Activated CD4-positive, alpha-beta T cell treated with anti-CD3 and anti-CD28 coated beads for 36 hours (primary cell): ENCODE data around the gene FHL2. TPM values are rescaled to one million over a fixed set of nuclear protein-coding genes. Genes with fewer than 3 reads are reported as not detected.
A peak's percentile ranks its signal among the peaks of the same experiment; 100 is the strongest.

Source experiments
- ATAC-seq: fragments of 200-7000 bp; cut with Tn5 transposase; one replicate; pipeline ENCODE4 v1.10.0; 2021; ENCODE audit warnings: mild to moderate bottlenecking, moderate library complexity
- CTCF ChIA-PET: fragments of 350-600 bp; sonication (Branson Sonifier 250); formaldehyde crosslinking; loops from one replicate; lab custom pipeline; 2021; ENCODE audit warnings: antibody characterized with exemption; lab: Charles Lee
- POLR2A ChIA-PET: fragments of 350-600 bp; sonication (Branson Sonifier 250); formaldehyde crosslinking; loops from one replicate; lab custom pipeline; 2021; ENCODE audit warnings: antibody characterized with exemption, inconsistent platforms; lab: Charles Lee
- DNase-seq: peaks from one replicate; pipeline ENCODE4 v3.0.0-alpha.2; 2020
- H3K27ac Mint-ChIP-seq: one replicate; pipeline ENCODE4 v1.8.0; 2021; ENCODE audit warnings: mixed read lengths
- H3K27me3 Mint-ChIP-seq: one replicate; pipeline ENCODE4 v1.8.0; 2021; ENCODE audit warnings: mixed read lengths
- H3K36me3 Mint-ChIP-seq: one replicate; pipeline ENCODE4 v1.8.0; 2021; ENCODE audit warnings: low read depth, mixed read lengths
- H3K4me1 Mint-ChIP-seq: one replicate; pipeline ENCODE4 v1.8.0; 2021; ENCODE audit warnings: mixed read lengths
- H3K4me3 Mint-ChIP-seq: one replicate; pipeline ENCODE4 v1.8.0; 2021; ENCODE audit warnings: mild to moderate bottlenecking, moderate library complexity, mixed read lengths
- H3K9me3 Mint-ChIP-seq: one replicate; pipeline ENCODE4 v1.8.0; 2021; ENCODE audit warnings: low read depth, mixed read lengths
- intact Hi-C, 2 experiments: fragments of 100-400 bp; cut with DNase I in 1 of 2; cut with micrococcal nuclease in 1 of 2; formaldehyde crosslinking; loops; one replicate each; pipeline versions ENCODE4 v1.14.2 to v1.15.1; 2022 to 2024; cut with DNase I, micrococcal nuclease
- total RNA-seq, 2 experiments: library from RNA; stranded (reverse); gene quantifications; one replicate each; pipeline ENCODE4 v1.2.3, GENCODE V29; 2021

Gene FHL2
- total RNA-seq, 2 experiments from 2014 or later: 3.9 to 4.7 TPM

DNA sequence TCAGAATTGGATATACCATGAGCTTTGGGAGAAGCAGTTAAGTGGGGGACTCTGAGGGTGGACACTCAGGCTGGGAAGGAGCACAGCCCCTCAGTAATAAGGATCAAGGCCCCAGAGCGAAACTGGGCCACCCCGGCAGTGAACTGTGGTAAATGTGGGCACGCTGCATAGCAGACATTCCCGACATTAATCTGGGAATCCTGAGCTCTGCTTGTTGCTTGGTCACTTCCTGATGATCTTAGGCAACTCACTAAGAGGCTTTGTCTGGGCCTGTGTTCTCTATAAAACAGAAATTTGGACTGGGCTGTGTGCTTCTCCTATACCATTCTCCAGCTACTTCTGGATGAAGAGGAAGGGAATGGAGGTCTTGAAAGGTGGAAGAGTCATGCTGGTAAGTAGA is 74.1 kb downstream of the FHL2 start:
- Mint-ChIP-seq H3K9me3 (no peaks in the 10 kb centered on the region), H3K27ac (no peak overlapping the region), H3K4me1 (peaks cover 57% of the 10 kb centered on the region), H3K4me3 (no peak overlapping the region), H3K36me3 (peaks cover 24% of the 10 kb centered on the region), H3K27me3 (no peaks in the 10 kb centered on the region)
- POLR2A ChIA-PET: no interaction called here
- ATAC-seq: no peak
- DNase-seq: no peak
- CTCF ChIA-PET: no interaction called here
- intact Hi-C loops: loop anchor here in 1 of 2 experiments (1.0 kb wide), 1 partner anchor 27 kb away; no protein-coding TSS in a partner anchor

GRCh38 chr2:105324101-105324500 is 74.8 kb downstream of the FHL2 start:
- Mint-ChIP-seq H3K36me3 (peaks cover 22% of the 10 kb centered on the region), H3K9me3 (no peaks in the 10 kb centered on the region), H3K4me3 (no peak overlapping the region), H3K27me3 (no peaks in the 10 kb centered on the region), H3K27ac (no peak overlapping the region), H3K4me1 (peaks cover 56% of the 10 kb centered on the region)
- DNase-seq (no peak), ATAC-seq (no peak)
- intact Hi-C loops: loop anchor here in 1 of 2 experiments (1.0 kb wide), 1 partner anchor 27 kb away; no protein-coding TSS in a partner anchor
- POLR2A ChIA-PET: no interaction called here
- CTCF ChIA-PET: no interaction called here

DNA sequence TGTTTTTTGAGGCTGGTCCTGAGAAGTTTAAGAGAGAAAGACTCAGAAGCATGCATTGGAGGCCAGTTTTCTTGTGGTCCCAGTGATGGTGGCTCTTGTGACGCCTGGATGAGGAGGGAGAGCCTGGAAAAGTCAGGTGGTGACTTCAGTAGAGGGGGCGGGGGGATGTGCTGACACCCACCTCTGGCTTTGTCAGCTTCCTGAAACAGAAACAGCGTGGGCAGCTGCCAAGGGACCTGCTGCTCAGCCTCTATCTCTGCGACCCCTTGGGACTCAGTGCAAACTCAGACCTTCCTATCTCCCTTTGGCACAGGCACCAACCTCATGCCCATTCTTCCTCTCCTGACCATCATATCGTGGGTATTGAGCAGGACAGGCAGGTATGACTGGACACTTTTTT is 75.7 kb downstream of the FHL2 start:
- intact Hi-C loops: no loop called here
- ATAC-seq (no peak), DNase-seq (no peak)
- Mint-ChIP-seq H3K36me3 (peaks cover 18% of the 10 kb centered on the region), H3K4me3 (no peak overlapping the region), H3K27ac (no peak overlapping the region), H3K4me1 (peaks cover 54% of the 10 kb centered on the region), H3K9me3 (no peaks in the 10 kb centered on the region), H3K27me3 (no peaks in the 10 kb centered on the region)
- ChIA-PET POLR2A (interaction anchor here (0.7 kb wide), 1 partner anchor 243 kb away, joined by 4 read pairs; no protein-coding TSS in a partner anchor), CTCF (interaction anchor here (1.2 to 1.5 kb wide), 3 partner anchors 8 to 30 kb away, joined by 3 to 6 read pairs (median 4); no protein-coding TSS in a partner anchor)

DNA sequence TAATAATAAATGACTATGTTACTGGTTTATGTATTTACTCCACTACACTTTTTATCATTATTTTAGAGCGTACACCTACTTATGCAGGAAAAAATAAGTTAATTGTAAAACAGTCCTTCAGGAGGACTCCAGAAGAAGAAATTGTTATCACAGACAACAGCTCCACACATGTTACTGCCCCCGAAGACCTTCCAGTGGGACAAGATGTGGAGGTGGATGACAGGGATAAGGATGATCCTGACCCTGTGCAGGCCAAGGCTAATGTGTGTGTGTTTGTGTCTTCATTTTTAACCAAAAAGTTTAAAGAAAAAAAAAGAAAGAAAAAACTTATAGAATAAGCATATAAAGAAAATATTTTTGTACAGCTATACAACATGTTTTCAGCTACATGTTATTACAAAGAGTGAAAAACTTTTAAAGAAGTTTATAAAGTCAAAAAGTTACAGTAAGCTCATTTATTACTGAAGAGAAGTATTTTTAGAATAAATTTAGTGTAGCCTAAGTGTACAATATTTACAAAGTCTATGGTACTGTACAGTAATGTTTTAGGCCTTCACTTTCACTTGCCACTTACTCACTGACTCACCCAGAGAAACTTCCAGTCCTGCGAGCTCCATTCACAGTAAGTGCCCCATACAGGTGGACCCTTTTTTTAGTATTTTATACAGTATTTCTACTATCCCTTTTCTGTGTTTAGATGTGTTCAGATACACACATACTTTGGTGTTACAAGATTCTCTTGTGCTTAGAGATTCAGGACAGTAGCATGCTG is 76.8 kb downstream of the FHL2 start:
- intact Hi-C loops: no loop called here
- Mint-ChIP-seq H3K27ac (no peak overlapping the region), H3K9me3 (no peaks in the 10 kb centered on the region), H3K4me1 (peaks cover 49% of the 10 kb centered on the region), H3K36me3 (peaks cover 14% of the 10 kb centered on the region), H3K4me3 (no peak overlapping the region), H3K27me3 (no peaks in the 10 kb centered on the region)
- ChIA-PET CTCF (interaction anchor here (1.2 to 1.5 kb wide), 3 partner anchors 9 to 29 kb away, joined by 3 to 6 read pairs (median 4); no protein-coding TSS in a partner anchor), POLR2A (no interaction called here)
- DNase-seq: no peak
- ATAC-seq: peak; percentile 69

DNA sequence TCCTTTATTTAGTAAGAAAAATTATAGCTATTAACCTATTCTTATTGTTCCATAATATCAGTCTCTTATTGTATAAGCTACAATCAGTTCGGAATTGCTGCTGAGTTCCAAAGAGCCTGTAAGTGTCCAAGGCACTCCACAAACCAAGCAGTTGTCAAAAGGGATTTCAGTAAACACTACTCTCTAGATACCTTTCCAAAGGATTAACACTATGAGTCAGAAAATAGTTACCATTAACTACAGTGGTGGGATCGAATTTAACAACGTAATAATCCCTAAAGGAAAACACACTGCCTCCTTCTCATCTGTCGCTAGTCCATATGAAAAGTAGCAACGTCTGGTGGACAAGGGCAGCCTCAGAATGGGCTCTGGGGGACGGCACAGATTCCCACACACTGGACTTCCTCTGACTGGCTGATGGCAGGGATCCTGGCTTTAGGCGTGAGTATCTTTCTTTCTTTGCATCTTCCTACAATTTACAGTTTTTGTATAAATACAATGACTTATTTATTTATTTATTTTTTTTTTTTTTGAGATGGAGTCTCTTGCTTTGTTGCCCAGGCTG is 78.1 kb downstream of the FHL2 start:
- DNase-seq (no peak), ATAC-seq (no peak)
- H3K27ac Mint-ChIP-seq: no peak overlapping the region
- no peaks in the 10 kb centered on the region for H3K9me3 Mint-ChIP-seq
- H3K36me3 Mint-ChIP-seq: peaks cover 14% of the 10 kb centered on the region
- ChIA-PET POLR2A (no interaction called here), CTCF (no interaction called here)
- no peaks in the 10 kb centered on the region for H3K27me3 Mint-ChIP-seq
- peaks cover 45% of the 10 kb centered on the region for H3K4me1 Mint-ChIP-seq
- intact Hi-C loops: no loop called here
- no peak overlapping the region for H3K4me3 Mint-ChIP-seq

GRCh38 chr2:105317937-105318336 is 80.9 kb downstream of the FHL2 start:
- no peak for DNase-seq
- peaks cover 4% of the 10 kb centered on the region for H3K36me3 Mint-ChIP-seq
- H3K4me1 Mint-ChIP-seq: peaks cover 33% of the 10 kb centered on the region
- H3K27ac Mint-ChIP-seq: no peak overlapping the region
- intact Hi-C loops: no loop called here
- ChIA-PET POLR2A (no interaction called here), CTCF (interaction anchor here (0.6 to 1.2 kb wide), 2 partner anchors 51 to 236 kb away, joined by 3 read pairs; no protein-coding TSS in a partner anchor)
- ATAC-seq: no peak
- no peaks in the 10 kb centered on the region for H3K9me3 Mint-ChIP-seq
- no peaks in the 10 kb centered on the region for H3K27me3 Mint-ChIP-seq
- no peak overlapping the region for H3K4me3 Mint-ChIP-seq

- no peak overlapping the region for H3K27ac Mint-ChIP-seq
- peak; percentile 36 for ATAC-seq
- peaks cover 28% of the 10 kb centered on the region for H3K4me1 Mint-ChIP-seq
- no peak for DNase-seq
- no peaks in the 10 kb centered on the region for H3K27me3 Mint-ChIP-seq
- intact Hi-C loops: no loop called here
- peaks cover 5% of the 10 kb centered on the region for H3K36me3 Mint-ChIP-seq
- ChIA-PET POLR2A (no interaction called here), CTCF (interaction anchor here (0.7 to 0.9 kb wide), 2 partner anchors 13 to 194 kb away, joined by 3 read pairs; no protein-coding TSS in a partner anchor)
- no peak overlapping the region for H3K4me3 Mint-ChIP-seq
- no peaks in the 10 kb centered on the region for H3K9me3 Mint-ChIP-seq
Measured at GRCh38 chr2:105315314-105315713, 83.5 kb downstream of the FHL2 start.

- Mint-ChIP-seq H3K27ac (no peak overlapping the region), H3K27me3 (no peaks in the 10 kb centered on the region), H3K9me3 (no peaks in the 10 kb centered on the region), H3K36me3 (peaks cover 10% of the 10 kb centered on the region), H3K4me1 (peaks cover 28% of the 10 kb centered on the region), H3K4me3 (no peak overlapping the region)
- ATAC-seq (no peak), DNase-seq (no peak)
- intact Hi-C loops: no loop called here
- CTCF ChIA-PET: no interaction called here
- POLR2A ChIA-PET: no interaction called here
Measured at GRCh38 chr2:105313877-105314276, 85.0 kb downstream of the FHL2 start.

Other genes with a start within 250 kb of the FHL2 start
- gene GPR45, start 157.3 kb downstream of the FHL2 start, total RNA-seq: not detected
- gene TGFBRAP1, start 69.3 kb downstream of the FHL2 start, total RNA-seq: 10 to 100 TPM; 20.0 to 20.6 TPM
- 10 to 100 TPM; 19.3 to 27.8 TPM for gene C2orf49, start 61.5 kb downstream of the FHL2 start, total RNA-seq